KOPT-K1 (cell line): ENCODE results near the gene BLTP2.

Experiments
- H3K27ac ChIP-seq: fragments of 200-600 bp; sonication (generic); 2 replicates; pipeline ENCODE4 v1.5.1; 2016; ENCODE audit warnings: antibody characterized with exemption, mild to moderate bottlenecking, low read depth, low read length; ENCODE audit not compliant: poor library complexity, severe bottlenecking
- H3K36me3 ChIP-seq: fragments of 200-600 bp; sonication (generic); 2 replicates; pipeline ENCODE4 v1.5.1; 2017; ENCODE audit warnings: antibody characterized with exemption, mild to moderate bottlenecking, low read length, moderate library complexity; ENCODE audit not compliant: insufficient read depth
- H3K9me3 ChIP-seq: fragments of 200-600 bp; sonication (generic); 2 replicates; pipeline ENCODE4 v1.5.1; 2017; ENCODE audit warnings: antibody characterized with exemption, low read length, mild to moderate bottlenecking; ENCODE audit not compliant: insufficient read depth, poor library complexity, severe bottlenecking

BLTP2 gene

GRCh38 chr17:28644787-28645575 is at the start of gene BLTP2:
BLTP2 (minus strand) TSS chr17:28645158; CDS start chr17:28645056, 102 bp downstream.
- peaks cover 57% of the 10 kb centered on the region for H3K36me3 ChIP-seq
- H3K27ac ChIP-seq: peak within 1 kb of the TSS; percentile 77
- H3K9me3 ChIP-seq: no peaks in the 10 kb centered on the region

GRCh38 chr17:28693869-28694268 is 48.9 kb upstream of the BLTP2 start:
- Histone ChIP-seq H3K36me3 (peaks cover 100% of the 10 kb centered on the region), H3K27ac (no peak overlapping the region), H3K9me3 (no peaks in the 10 kb centered on the region)

- Histone ChIP-seq H3K27ac (no peak overlapping the region), H3K9me3 (no peaks in the 10 kb centered on the region), H3K36me3 (peaks cover 99% of the 10 kb centered on the region)
These were observed 44.1 kb upstream of the BLTP2 start for GRCh38 chr17:28689011-28689410.

- H3K9me3 ChIP-seq: no peaks in the 10 kb centered on the region
- no peak overlapping the region for H3K27ac ChIP-seq
- peaks cover 99% of the 10 kb centered on the region for H3K36me3 ChIP-seq
These were observed 43.5 kb upstream of the BLTP2 start for GRCh38 chr17:28688481-28688880.

- Histone ChIP-seq H3K36me3 (peaks cover 99% of the 10 kb centered on the region), H3K9me3 (no peaks in the 10 kb centered on the region), H3K27ac (no peak overlapping the region)
These were observed 41.3 kb upstream of the BLTP2 start for GRCh38 chr17:28686296-28686695.

GRCh38 chr17:28685366-28685765 is 40.4 kb upstream of the BLTP2 start:
- Histone ChIP-seq H3K27ac (no peak overlapping the region), H3K36me3 (peaks cover 99% of the 10 kb centered on the region), H3K9me3 (no peaks in the 10 kb centered on the region)

- H3K27ac ChIP-seq: no peak overlapping the region
- no peaks in the 10 kb centered on the region for H3K9me3 ChIP-seq
- peaks cover 99% of the 10 kb centered on the region for H3K36me3 ChIP-seq
These were observed 40.0 kb upstream of the BLTP2 start for GRCh38 chr17:28684963-28685362.

GRCh38 chr17:28682655-28683054 is 37.7 kb upstream of the BLTP2 start:
- Histone ChIP-seq H3K9me3 (no peaks in the 10 kb centered on the region), H3K27ac (no peak overlapping the region), H3K36me3 (peaks cover 99% of the 10 kb centered on the region)

GRCh38 chr17:28675980-28676379 is 31.0 kb upstream of the BLTP2 start:
- Histone ChIP-seq H3K27ac (no peak overlapping the region), H3K36me3 (peaks cover 100% of the 10 kb centered on the region), H3K9me3 (no peaks in the 10 kb centered on the region)

- Histone ChIP-seq H3K27ac (no peak overlapping the region), H3K36me3 (peaks cover 100% of the 10 kb centered on the region), H3K9me3 (no peaks in the 10 kb centered on the region)
These were observed 30.5 kb upstream of the BLTP2 start for GRCh38 chr17:28675490-28675889.

- no peak overlapping the region for H3K27ac ChIP-seq
- H3K9me3 ChIP-seq: no peaks in the 10 kb centered on the region
- H3K36me3 ChIP-seq: peaks cover 90% of the 10 kb centered on the region
These were observed 25.0 kb upstream of the BLTP2 start for GRCh38 chr17:28669918-28670317.

GRCh38 chr17:28667870-28668269 is 22.9 kb upstream of the BLTP2 start:
- no peaks in the 10 kb centered on the region for H3K9me3 ChIP-seq
- peaks cover 83% of the 10 kb centered on the region for H3K36me3 ChIP-seq
- H3K27ac ChIP-seq: no peak overlapping the region

- no peaks in the 10 kb centered on the region for H3K9me3 ChIP-seq
- H3K36me3 ChIP-seq: peaks cover 64% of the 10 kb centered on the region
- no peak overlapping the region for H3K27ac ChIP-seq
These were observed 21.0 kb upstream of the BLTP2 start for GRCh38 chr17:28665994-28666393.

GRCh38 chr17:28663723-28664122 is 18.8 kb upstream of the BLTP2 start:
- Histone ChIP-seq H3K9me3 (no peaks in the 10 kb centered on the region), H3K36me3 (peaks cover 57% of the 10 kb centered on the region), H3K27ac (no peak overlapping the region)

GRCh38 chr17:28662527-28662829 is 17.5 kb upstream of the BLTP2 start:
- peaks cover 56% of the 10 kb centered on the region for H3K36me3 ChIP-seq
- H3K27ac ChIP-seq: peak overlapping the region; percentile 97
- H3K9me3 ChIP-seq: no peaks in the 10 kb centered on the region
